Measurements from ENCODE around the gene PTPN1. TPM values are rescaled to one million over a fixed set of nuclear protein-coding genes. Genes with fewer than 3 reads are reported as not detected.

PTPN1 gene
- total RNA-seq, 1 experiment from 2014 or later, result 30.8 TPM

DNA sequence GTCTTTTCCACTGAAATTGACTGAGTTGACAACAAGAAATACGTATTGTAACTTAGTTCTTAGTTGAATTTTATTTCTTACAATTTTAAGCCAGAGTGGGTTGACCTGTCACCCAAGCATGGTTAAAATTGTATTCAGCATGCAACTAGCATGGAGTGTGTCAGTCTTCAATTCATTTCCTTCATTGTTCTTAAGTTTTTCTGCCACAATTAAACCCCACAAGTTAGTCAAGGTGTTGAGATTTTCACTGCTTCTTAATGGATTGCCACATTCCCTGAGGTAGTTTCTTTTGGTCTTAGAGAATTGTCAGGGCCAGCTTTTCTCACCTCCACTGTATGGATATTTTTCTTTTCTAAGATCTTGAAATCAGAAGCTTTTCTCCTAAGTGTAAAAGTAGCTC lies 2.1 kb downstream of the PTPN1 start:
- WGBS (ENCODE audit: extremely low coverage, insufficient read length, low lambda C conversion rate), result no CpG with 5 or more reads among the region's 1 CpG
- Histone ChIP-seq H3K18ac (ENCODE audit: insufficient read length, low read depth, low read length) (no peak overlapping the region), H2AK5ac (ENCODE audit: insufficient read length, low read length) (no peak overlapping the region), H2BK20ac (ENCODE audit: low read depth, low read length, poor library complexity, severe bottlenecking) (no peak overlapping the region), H3K56ac (ENCODE audit: insufficient read length, low read depth, low read length) (no peak overlapping the region), H3K9ac (ENCODE audit: extremely low read depth, insufficient read length, low read length) (no peak overlapping the region), H2BK12ac (ENCODE audit: insufficient read length, low read depth, low read length) (no peak overlapping the region), H2BK15ac (ENCODE audit: low read depth, low read length) (no peak overlapping the region), H2BK5ac (ENCODE audit: insufficient read length, low read length) (no peak overlapping the region), H3K23ac (ENCODE audit: insufficient read length, low read depth, low read length) (no peak overlapping the region), H3K27ac (ENCODE audit: insufficient read length, low read depth, low read length) (no peak overlapping the region), H3K23me2 (ENCODE audit: insufficient read length, low read depth, low read length, poor library complexity, severe bottlenecking) (peaks cover 9% of the 10 kb centered on the region), H3K79me2 (ENCODE audit: insufficient read depth, low read length) (peaks cover 16% of the 10 kb centered on the region; the same call in 1 of the 2 replicates), H3K4ac (ENCODE audit: low read depth, low read length) (no peak overlapping the region), H3K79me1 (ENCODE audit: insufficient read depth, low read depth, low read length, poor library complexity, severe bottlenecking) (peaks cover 3% of the 10 kb centered on the region), H3K9me3 (ENCODE audit: control insufficient read depth, low read depth, low read length) (no peaks in the 10 kb centered on the region), H2AFZ (ENCODE audit: low read length) (no peak overlapping the region), H3K14ac (ENCODE audit: insufficient read depth, low read length) (no peak overlapping the region), H3K4me2 (ENCODE audit: insufficient read depth, insufficient read length, low read length) (peak overlapping the region; percentile 14), H2BK120ac (ENCODE audit: low read depth, low read length, poor library complexity, severe bottlenecking) (no peak overlapping the region), H4K8ac (replicated peaks; ENCODE audit: insufficient read length, low read depth, low read length) (no peak overlapping the region), H3K27me3 (ENCODE audit: insufficient read depth, low read length) (no peaks in the 10 kb centered on the region), H3K4me1 (ENCODE audit: insufficient read depth, low read length) (no peaks in the 10 kb centered on the region), H4K20me1 (ENCODE audit: control insufficient read depth, insufficient read depth, insufficient read length) (no peaks in the 10 kb centered on the region), H4K91ac (ENCODE audit: insufficient read length, low read depth, low read length) (no peak overlapping the region), H3T11ph (ENCODE audit: low read length) (no peak overlapping the region), H4K5ac (ENCODE audit: insufficient read length, low read depth, low read length) (no peak overlapping the region)
- Mint-ChIP-seq H3K27me3 (ENCODE audit: low read depth) (no peaks in the 10 kb centered on the region), H3K4me1 (peaks cover 26 to 28% of the 10 kb centered on the region in 2 experiments), H3K36me3 (ENCODE audit: insufficient read depth in 1 of 3, low read depth in 3 of 3) (no peaks in the 10 kb centered on the region), H3K27ac (no peak overlapping the region), H3K9me3 (no peaks in the 10 kb centered on the region), H3K4me3 (no peak overlapping the region)
- no peak for DNase-seq
- TF ChIP-seq, protein P1, sequence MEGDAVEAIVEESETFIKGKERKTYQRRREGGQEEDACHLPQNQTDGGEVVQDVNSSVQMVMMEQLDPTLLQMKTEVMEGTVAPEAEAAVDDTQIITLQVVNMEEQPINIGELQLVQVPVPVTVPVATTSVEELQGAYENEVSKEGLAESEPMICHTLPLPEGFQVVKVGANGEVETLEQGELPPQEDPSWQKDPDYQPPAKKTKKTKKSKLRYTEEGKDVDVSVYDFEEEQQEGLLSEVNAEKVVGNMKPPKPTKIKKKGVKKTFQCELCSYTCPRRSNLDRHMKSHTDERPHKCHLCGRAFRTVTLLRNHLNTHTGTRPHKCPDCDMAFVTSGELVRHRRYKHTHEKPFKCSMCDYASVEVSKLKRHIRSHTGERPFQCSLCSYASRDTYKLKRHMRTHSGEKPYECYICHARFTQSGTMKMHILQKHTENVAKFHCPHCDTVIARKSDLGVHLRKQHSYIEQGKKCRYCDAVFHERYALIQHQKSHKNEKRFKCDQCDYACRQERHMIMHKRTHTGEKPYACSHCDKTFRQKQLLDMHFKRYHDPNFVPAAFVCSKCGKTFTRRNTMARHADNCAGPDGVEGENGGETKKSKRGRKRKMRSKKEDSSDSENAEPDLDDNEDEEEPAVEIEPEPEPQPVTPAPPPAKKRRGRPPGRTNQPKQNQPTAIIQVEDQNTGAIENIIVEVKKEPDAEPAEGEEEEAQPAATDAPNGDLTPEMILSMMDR (conservative IDR thresholded peaks at IDR 0.05), result no peak
